ENCODE measurements around the gene POLR1G.
"Not testable (repeated sequence)": the region's sequence is repeated elsewhere in the genome, so short reads cannot be mapped to it uniquely, and the experiment has no call there.

The POLR1G gene

DNA sequence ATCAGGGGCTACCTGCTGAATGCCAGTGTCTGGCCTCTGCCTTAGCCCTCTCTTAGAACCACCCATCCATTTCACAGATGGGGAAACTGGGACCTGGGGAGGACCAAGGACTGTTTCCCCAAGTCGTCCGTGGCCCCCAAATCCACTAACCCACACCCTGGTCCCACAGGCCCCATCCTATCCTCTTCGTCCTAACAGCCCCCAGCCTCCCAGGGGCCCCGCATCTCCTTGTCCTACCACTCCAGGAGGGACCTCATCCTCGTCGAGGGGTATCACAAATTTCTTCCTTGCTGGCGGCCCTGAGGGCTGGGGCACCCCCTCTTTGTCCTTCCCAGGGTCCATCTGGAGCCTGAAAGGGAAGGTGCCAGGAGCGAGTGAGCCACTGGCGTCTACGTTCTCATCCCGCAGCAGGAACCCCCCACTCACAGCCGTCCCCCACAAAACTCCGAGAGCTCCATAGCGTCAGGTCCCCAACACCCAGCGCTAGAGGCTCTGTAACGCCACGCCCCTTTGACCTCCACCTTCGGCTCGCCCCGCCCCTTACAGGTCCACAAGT, 16.7 kb downstream of the POLR1G start:
- no peak for DNase-seq

DNA sequence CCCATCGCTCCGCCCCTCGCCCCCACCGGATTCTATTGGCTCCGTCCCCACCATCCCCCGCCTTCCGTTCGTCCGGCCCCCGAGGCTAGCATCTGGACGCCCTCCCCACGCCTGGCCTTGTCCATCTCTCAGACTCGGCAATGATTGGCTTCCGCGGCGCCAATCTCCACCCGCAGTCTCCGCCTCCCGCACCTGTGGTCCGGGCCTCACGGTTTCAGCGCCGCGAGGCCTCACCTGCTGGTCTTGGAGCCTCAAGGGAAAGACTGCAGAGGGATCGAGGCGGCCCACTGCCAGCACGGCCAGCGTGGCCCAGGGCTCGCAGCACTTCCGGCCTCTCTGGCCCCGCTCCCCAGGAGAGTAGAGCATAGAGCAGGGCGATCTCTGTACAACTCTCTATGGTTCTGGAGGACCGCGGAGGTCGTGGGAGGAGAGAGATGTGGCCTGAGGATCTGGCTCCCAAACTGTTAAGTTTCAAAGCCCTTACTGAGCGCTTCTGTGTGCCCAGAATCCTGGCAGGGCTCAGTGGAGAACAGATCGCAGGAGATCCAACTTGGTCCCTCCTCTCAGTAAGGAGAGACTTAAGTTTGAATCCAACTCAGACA, 17.2 kb downstream of the POLR1G start, which contains the start of gene ERCC1:
TSS of gene ERCC1 (minus strand) at position 329 of the 602 bp plus-strand sequence. CDS start 543 bp downstream, outside the sequence.
- DNase-seq, result peak; percentile 67

DNA sequence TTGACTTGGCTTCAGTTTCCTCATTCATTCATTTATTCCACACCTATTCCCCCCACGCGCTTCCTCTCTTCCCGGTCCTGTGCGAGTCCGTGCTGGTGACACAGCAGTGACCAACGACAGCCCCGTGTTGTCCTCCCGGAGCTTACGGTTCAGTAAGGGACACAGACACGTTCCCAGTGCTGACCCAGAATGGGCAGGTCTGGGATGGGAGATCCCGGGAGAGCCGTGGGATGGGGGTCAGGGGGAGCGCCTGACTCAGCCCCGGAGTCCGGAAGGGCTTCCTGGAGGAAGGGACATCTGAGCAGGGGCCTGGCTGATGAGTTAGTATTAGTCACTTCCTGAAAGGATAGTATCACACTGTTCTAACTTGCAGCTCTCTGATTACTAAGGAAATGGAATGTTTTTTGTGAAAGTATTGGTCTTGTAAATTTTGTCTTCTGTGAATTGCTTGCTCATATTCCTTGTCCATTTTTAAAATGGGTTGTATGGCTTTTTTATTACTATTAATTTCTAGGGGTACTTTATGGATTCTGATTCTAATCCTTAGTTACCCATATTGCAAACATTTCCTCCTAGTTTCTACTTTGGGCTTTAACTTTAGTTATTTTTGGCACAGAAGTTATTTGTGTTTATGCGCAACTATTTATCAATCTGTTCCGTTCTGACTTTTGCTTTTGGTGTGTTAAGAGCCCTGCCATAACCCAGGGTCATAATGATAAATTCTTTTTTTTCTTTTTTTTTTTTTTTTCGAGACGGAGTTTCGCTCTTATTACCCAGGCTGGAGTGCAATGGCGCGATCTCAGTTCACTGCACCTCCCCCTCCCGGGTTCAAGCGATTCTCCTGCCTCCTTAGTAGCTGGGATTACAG, 18.0 kb downstream of the POLR1G start:
- no peak for DNase-seq

DNA sequence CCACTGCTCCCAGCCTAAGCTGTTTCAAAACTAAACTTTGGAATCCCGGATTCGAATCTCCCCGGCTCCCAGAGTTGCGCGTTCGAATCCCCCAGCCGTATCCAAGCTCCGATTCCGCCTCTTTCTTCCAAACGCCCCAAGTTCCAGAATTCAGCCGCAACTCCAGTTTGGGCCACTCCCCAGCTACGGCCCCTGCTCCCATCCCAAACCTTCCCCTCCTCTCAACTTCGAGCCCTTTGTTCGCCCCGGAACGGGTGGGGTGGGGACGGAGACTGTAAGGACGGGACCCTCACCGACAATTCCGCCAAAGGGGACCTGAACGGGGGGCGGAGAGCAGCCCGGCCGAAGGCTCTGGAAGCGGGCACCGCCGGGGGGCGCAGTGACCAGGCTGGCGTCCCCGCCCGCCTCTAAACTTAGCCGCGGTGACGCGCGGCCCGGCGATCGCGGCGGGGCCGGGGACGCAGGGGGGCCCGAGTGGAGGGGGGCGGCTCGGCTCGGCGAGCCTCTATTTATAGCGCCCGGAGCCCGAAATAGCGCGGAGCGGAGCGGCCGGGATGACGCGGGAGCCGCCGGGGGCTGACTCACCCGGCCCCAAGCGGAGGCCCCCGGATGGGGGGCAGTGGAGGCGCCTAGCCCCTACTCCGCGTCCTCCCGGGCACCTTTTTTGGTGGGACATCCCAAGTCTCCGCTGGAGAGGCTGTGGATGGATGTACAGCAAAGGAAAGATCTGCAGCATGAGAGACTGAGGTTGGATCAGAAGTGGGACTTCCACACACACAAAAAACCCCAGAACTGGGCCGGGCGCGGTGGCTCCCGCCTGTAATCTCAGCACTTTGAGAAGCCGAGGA, 22.2 kb downstream of the POLR1G start:
- DNase-seq, result no peak

DNA sequence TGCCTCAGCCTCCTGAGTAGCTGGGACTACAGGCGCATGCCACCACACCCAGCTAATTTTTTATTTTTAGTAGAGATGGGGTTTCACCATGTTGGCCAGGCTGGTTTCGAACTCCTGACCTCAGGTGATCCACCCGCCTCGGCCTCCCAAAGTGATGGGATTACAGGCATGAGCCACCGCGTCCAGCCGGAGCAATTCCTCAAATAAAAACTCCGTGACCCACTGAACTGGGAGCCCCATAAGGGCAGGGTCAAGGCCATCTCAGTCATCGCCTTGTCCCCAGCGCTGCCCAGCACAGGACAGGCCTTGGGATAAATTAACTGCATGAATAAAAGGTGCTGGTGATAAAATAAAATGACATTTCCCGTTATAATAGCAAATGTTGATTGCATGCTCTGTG, 23.5 kb downstream of the POLR1G start:
- not testable (repeated sequence) for DNase-seq

DNA sequence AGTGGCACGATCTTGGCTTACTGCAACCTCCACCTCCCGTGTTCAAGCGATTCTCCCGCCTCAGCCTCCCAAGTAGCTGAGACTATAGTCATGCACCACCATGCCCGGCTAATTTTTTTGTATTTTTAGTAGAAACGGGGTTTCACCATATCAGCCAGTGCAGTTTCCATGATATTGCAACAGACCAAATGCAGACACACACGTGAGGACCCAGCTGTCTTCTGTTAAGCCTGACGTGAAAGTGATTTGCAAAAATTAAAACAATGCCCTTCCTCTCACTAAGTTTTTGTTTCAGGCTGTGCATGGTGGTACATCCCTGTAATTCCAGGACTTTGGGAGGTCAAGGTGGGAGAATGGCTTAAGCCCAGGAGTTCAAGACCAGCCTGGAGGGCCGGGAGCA, 24.6 kb downstream of the POLR1G start:
- not testable (repeated sequence) for DNase-seq

DNA sequence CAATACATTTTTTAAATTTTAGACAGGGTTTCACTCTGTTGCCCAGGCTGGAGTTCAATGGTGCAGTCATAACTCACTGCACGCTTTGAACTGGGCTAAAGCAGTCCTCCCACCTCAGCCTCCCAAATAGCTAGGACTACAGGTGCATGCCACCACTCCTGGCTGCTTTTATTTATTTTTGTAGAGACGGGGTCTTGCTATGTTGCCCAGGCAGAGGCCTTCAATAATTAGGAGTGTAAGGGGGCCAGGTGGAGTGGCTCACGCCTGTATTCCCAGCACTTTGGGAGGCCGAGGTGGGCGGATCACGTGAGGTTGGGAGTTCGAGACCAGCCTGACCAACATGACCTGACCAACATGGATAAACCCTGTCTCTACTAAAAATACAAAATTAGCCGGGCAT, 26.1 kb downstream of the POLR1G start:
- DNase-seq, result not testable (repeated sequence)

DNA sequence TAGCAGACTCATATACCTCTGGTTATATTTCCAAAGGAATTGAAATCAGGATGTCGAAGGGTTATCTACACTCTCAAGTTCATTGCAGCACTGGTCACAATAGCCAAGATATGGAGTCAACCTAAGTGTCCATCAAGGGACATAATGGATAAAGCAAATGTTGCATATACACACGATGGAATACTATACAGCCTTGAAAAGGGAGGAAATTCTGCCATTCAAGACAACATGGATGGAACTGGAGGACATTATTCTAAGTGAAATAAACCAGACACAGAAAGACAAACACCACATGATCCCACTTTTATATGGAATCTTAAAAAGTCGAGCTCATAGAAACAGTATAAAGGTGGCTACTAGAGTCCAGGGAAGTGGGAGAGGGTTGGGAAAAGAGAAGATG, 30.9 kb downstream of the POLR1G start:
- DNase-seq, result no peak

DNA sequence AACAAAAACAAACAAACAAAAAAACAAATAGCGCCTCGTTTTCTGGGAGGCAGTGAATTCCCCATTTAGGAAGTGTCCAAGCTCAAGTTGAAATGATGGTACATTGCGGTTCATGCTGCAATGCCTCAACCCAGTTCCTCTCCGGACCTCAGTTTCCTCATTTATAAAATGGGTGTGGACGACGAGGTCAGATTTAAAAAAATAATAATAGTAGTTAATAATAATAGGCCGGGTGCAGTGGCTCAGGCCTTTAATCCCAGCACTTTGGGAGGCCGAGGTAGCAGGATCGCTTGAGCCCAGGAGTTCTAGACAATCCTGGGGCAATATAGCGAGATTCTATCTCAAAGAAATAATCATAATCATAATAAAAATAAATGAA, 32.7 kb downstream of the POLR1G start:
- DNase-seq, result no peak

DNA sequence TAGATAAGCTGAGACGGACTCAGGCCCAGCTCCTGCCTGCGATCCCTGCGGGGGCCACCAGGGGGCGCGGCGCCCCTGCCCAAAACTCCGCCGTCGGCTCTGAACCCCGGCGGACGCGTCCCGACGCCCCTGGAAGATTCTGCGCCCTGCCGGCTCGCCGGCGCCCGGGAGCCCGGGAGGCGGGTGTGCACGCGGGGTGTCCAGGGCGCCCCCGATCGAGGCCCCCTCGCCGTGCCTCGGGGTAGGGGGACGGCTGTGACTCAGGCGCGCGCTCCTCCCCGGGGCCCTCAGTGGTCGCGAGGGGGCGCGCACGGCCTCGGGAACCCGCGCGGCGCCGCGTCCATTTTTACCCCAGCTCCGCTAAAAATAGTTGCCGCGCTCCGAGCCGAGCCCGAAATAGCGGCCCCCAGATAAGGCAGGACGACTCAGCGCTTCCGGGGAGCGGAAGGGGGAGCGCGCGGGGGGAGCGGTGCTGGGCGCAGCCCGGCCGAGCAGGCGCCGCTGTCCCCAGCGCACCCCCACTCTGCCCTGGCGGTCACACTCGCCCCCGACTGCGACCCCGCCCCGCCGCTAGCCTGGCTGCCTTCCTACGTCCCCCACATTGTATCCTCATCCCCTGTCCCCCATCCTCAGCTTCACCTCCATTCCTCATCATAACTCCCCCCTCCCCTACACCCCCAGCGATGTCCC, 33.3 kb downstream of the POLR1G start:
- DNase-seq, result peak in 1 of 2 experiments; percentile 49

DNA sequence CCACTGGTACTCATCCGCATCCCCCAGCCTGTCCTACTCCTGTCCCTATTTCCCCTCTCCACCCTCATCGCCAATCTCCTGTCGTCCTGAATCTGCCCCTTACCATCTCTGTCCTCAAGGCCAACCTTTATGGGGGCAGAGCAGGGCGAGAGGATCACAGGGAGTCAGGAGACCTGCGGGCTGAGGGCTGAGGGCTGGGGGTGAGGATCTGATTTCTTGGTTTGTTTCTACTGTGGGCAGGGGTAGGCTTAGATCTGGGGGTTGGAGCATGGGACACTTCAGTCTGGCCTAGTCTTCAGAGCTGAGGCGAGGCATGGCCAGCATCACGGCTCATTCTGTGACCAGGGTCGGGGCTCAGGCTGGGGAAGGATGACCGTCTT, 33.8 kb downstream of the POLR1G start:
- DNase-seq, result no peak

DNA sequence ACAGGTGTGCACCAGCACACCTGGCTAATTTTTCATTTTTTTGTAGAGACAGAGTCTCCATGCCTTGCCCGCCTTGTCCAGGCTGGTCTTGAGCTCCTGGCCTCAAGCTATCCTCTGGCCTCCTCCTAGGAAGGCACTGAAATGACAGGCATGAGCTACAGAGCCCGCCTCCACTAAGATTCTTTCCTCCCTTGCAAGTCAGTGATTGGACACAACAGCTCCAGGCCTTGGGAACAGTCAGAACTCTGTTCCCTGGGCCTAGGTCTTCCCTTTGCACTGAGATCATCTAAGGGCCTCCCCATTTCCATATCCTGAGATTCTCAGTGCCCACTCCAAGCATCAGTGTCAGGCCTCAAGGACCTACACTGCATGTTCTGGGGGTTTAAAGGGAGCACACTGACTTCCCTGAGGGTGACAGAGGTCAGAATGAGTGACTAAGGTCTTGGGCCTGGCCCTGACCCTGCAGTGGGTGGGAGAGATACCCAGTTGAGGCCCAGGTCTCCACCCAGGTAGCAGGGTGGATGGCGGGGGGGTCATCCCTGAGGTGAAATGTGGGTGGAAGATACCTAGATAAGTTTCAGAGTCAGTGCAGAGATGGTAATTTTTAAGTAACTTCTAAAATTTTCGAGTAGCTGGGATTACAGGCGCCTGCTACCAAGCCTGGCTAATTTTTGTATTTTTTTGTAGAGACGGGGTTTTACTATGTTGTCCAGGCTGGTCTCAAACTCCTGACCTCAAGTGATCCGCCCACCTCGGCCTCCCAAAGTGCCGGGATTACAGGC, 34.6 kb downstream of the POLR1G start:
- DNase-seq, result no peak

DNA sequence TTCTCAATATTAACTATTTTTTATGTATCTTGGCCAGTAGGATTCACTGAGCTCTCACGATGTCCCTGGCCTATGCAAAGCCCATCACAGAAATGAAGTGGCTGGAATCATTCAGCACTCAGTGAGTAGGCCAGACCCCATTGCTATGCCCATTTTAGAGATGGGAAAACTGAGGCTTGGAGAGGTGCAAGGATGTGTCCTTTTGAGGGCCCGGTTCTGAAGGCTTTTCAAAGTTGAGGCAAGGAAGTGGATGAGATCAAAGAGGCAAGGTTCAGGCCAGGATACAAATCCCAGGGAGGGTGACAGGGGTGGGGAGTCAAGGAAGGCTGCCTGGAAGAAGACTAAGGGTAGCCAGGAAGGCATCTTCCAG, 35.9 kb downstream of the POLR1G start:
- no peak for DNase-seq

DNA sequence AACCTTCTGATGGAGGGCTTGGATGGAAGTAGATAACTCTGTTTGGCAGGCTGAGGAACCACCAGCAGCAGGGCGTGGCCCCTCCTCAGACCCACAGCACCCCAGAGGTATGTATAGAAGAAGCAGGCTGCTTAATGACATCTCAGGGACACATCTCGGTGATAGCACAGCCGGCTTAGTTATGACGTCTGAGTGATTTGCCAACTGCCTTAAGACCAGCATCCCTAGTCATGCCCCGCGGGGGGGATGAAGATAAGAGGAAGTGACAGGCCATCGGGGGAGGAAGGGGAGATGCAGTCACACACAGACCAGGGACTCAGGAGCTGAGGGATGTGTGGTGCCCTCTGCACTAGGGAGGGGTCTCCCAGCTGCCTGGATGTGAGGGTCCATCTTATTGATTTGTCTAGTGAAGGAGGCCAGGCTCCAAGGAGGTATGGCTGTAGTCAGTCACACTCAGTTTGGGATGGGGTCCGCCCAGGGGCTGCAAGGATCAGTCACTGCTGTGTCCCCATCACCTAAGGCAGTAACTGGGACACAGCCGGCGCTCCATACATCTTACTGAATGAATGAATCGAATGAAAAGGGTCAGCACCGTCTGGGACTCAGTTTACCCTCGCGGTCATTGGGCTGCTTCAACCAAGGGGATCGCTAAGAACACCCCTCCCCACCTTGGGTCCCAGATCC, 36.5 kb downstream of the POLR1G start:
- DNase-seq, result no peak

DNA sequence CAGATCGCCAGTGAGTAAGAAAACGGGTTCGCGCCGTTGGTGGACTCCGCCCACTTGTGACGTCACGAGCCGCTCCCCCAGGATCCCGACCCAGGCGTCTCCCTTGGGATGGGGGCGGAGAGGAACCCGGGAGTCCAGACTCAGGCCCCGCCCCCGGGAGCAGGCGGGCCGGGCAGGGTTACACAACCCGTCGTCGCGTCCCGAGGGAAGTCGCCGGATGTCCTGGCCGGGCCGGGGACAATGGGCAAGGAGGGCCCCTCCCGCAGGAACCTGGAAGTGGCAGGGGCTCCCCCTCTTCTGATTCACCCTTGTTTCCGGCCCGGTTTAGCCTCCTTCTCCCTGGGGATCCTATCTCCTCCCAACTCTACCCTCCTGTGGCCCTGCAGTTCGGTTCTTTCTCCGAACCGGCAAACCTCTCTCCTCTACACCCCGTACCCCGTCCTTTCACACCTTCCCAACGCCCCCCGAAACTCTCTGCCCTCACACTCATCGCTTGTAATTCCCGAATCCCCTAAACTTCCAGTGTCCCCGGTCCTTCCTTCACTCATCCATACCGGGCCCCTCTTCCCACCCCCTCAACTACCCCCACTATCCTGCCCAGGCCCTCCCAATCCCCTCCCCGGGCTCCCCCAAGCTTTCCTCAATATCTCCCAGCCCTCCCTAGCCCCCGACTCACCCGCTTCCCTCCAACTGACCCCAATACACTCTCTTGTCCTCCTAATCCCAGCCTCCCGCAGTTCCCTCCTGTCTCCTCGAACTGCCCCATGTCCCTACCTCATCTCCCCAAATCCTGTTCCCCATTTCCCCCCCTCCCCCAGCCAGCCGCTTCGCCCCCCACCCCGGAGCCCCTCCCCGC, 37.2 kb downstream of the POLR1G start:
- no peak for DNase-seq

DNA sequence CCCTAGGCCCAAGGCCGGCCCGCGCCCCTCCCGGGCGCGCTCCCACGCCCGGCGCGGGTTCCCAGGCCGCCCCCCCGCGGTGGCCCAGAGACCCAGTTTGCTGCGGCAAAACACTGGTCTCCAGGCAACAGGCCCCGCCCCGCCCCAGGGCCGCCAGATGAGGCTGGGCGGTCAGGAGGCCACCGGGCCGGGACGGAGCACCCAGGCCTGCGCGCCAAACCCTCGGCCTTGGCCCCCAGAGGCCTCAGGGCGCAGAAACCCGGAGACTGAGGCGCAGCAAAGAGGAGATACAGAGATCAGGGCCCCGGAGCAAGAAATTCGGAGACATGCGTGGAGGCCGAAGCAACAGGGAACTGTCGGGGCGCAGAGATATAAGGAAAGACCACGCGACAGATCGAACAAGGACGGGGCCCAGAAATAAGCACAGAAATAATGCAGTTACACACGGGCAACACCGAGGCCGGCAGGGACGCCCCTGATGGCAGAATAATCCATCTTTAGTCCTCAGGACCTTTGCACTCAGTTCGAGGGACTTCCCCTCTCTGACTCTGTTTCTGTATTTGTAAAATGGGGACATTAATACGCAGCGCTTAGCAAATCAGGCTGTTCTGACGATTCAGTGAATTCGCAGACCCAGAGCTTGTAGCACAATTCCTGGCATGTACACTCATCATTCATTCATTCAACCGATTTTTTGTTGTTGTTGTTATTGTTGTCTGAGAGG, 38.0 kb downstream of the POLR1G start:
- DNase-seq, result no peak

DNA sequence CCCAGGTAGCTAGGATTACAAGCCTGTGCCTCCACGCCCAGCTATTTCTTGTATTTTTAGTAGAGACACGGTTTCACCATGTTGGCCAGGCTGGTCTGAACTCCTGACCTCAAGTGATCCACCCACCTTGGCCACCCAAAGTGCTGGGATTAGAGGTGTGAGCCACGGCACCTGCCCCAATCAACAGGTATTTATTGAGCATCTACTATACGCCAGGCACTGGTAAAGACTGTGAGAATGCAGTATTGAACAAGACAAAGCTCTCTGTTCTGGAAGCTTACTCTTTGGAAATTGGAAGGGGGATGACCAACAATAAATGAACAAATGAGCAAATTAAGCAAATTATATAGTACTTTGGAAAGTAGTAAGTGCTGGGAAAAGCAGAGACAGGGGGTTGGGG, 38.7 kb downstream of the POLR1G start:
- no peak for DNase-seq

DNA sequence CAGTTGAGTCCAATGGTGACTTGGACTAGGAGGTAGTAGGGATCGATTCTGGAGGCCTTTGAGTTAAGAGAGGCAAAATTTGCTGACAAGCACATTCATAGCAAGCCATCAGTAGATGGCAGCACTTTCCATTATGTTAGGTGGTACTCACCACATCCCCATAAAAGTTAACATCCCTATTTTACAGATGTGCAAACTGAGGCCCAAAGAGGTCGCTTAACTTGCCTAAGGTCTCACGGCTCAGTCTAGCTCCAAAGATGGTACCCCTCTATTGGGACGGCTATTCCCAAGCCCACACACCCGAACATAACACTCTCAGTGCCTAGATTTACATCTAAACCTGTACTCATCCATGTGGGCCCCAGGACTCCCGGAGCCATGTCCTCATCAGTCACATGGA, 39.9 kb downstream of the POLR1G start:
- no peak for DNase-seq

DNA sequence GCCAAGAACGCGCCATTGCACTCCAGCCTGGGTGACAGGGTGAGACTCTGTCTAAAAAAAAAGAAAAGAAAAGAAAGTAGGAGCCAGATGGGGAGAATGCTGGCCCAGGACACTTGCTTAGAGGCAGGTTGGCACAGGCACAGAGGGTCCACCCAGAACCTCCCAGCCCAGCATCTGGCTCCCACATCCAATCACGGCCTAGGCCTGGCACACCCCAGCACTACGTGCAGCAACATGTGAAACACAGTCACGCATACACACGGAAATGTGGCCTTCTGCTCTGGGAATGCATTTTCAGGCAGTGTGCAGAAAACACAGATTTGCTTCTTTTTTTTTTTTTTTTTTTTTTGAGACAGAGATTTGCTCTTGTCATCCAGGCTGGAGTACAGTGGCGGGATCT, 40.5 kb downstream of the POLR1G start:
- DNase-seq, result no peak

DNA sequence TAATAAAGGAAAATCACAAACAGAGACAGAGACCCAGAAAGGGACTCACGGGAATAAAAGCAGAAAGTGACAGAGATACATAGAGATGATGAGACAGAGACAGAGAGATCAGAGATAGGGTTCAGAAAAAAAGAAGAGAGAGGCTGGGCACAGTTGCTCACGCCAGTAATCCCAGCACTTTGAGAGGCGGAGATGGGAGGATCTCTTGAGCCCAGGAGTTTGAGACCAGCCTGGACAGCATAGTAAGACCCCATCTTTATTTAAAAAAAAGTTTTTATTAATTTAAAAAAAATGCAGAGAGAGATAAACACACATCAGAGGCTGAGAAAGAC, 41.9 kb downstream of the POLR1G start:
- no peak for DNase-seq
